NCI-H2227 (cell line): ENCODE data around the gene KCNJ18.
"Not testable (repeated sequence)": the region's sequence is repeated elsewhere in the genome, so short reads cannot be mapped to it uniquely, and the experiment has no call there.

Experiments used
- DNase-seq: peaks from one replicate; lab custom pipeline; 2025; ENCODE audit not compliant: unreplicated experiment; lab: John Stamatoyannopoulos, UW

Gene KCNJ18

GRCh38 chr17:21683897-21684296, 8.4 kb upstream of the KCNJ18 start:
- not testable (repeated sequence) for DNase-seq

- DNase-seq = not testable (repeated sequence)
Observed at GRCh38 chr17:21684384-21684783, 7.9 kb upstream of the KCNJ18 start.

- not testable (repeated sequence) for DNase-seq
Observed at GRCh38 chr17:21685061-21685795, 7.1 kb upstream of the KCNJ18 start.

GRCh38 chr17:21686165-21687015, 5.9 kb upstream of the KCNJ18 start:
- DNase-seq = no peak

- DNase-seq = no peak
Observed at GRCh38 chr17:21687136-21687953, 5.0 kb upstream of the KCNJ18 start.

GRCh38 chr17:21688293-21688949, 3.9 kb upstream of the KCNJ18 start:
- no peak for DNase-seq

- DNase-seq = no peak
Observed at GRCh38 chr17:21689604-21690003, 2.7 kb upstream of the KCNJ18 start.

GRCh38 chr17:21690811-21691210, 1.5 kb upstream of the KCNJ18 start:
- not testable (repeated sequence) for DNase-seq

- not testable (repeated sequence) for DNase-seq
Observed at GRCh38 chr17:21691481-21691880, 842 bp upstream of the KCNJ18 start.

GRCh38 chr17:21692704-21693065, 362 bp downstream of the KCNJ18 start:
- DNase-seq = not testable (repeated sequence)

- DNase-seq = not testable (repeated sequence)
Observed at GRCh38 chr17:21693391-21693796, 1.1 kb downstream of the KCNJ18 start.

GRCh38 chr17:21693937-21694336, 1.6 kb downstream of the KCNJ18 start:
- DNase-seq = not testable (repeated sequence)

- DNase-seq = not testable (repeated sequence)
Observed at GRCh38 chr17:21696227-21696626, 3.9 kb downstream of the KCNJ18 start.

- DNase-seq = not testable (repeated sequence)
Observed at GRCh38 chr17:21696842-21697507, 4.7 kb downstream of the KCNJ18 start.

- not testable (repeated sequence) for DNase-seq
Observed at GRCh38 chr17:21697508-21697860, 5.2 kb downstream of the KCNJ18 start.

- DNase-seq = not testable (repeated sequence)
Observed at GRCh38 chr17:21698437-21699075, 6.2 kb downstream of the KCNJ18 start.

- DNase-seq = not testable (repeated sequence)
Observed at GRCh38 chr17:21699124-21699523, 6.8 kb downstream of the KCNJ18 start.

- not testable (repeated sequence) for DNase-seq
Observed at GRCh38 chr17:21699573-21700236, 7.4 kb downstream of the KCNJ18 start.

GRCh38 chr17:21701090-21701489, 8.8 kb downstream of the KCNJ18 start:
- DNase-seq = not testable (repeated sequence)
